ENCODE data around the gene TFCP2. TPM values are rescaled to one million over a fixed set of nuclear protein-coding genes. Genes with fewer than 3 reads are reported as not detected.

The TFCP2 gene
- total RNA-seq, 1 experiment from 2014 or later, result 27.3 TPM

DNA sequence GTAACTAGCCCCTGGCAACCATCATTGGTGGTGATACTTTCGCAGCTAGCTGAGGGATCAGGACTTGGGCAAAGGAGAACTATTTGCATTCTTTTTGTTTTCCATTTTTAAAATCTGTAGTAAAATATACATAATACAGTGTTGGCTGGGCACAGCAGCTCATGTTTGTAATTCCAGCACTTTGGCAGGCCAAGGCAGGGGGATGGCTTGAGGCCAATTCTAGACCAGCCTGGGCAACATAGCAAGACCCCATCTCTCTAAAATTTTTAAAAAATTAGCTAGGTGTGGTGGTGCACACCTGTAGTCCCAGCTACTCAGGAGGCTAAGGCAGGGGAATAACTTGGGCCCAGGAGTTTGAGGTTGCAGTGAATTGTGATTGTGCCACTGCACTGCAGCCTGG, 20.0 kb downstream of the TFCP2 start:
- no peak overlapping the region for H3K4me3 ChIP-seq (ENCODE audit: low read length)
- POLR2A ChIA-PET (ENCODE audit: unreplicated experiment), result no interaction called here
- H4K20me1 ChIP-seq (ENCODE audit: low read length), result no peaks in the 10 kb centered on the region
- no peak for DNase-seq
- H3K9ac ChIP-seq (ENCODE audit: low read length), result no peak overlapping the region
- no peaks in the 10 kb centered on the region for H3K27me3 ChIP-seq (ENCODE audit: low read length)
- CTCF ChIA-PET, result no interaction called here
- H3K9me3 ChIP-seq (ENCODE audit: low read length), result no peaks in the 10 kb centered on the region
- no peaks in the 10 kb centered on the region for H3F3A ChIP-seq (ENCODE audit: low read length, unreplicated experiment)
- no peak overlapping the region for H2AFZ ChIP-seq (ENCODE audit: low read length)
- H3K27ac ChIP-seq (ENCODE audit: low read length), result no peak overlapping the region
- H3K4me2 ChIP-seq (ENCODE audit: low read length), result no peak overlapping the region
- no peaks in the 10 kb centered on the region for H3K79me2 ChIP-seq (ENCODE audit: low read length)
- H3K9me2 ChIP-seq (replicated peaks; ENCODE audit: low read length), result no peaks in the 10 kb centered on the region
- no peak for ATAC-seq
- TF ChIP-seq, protein P1, sequence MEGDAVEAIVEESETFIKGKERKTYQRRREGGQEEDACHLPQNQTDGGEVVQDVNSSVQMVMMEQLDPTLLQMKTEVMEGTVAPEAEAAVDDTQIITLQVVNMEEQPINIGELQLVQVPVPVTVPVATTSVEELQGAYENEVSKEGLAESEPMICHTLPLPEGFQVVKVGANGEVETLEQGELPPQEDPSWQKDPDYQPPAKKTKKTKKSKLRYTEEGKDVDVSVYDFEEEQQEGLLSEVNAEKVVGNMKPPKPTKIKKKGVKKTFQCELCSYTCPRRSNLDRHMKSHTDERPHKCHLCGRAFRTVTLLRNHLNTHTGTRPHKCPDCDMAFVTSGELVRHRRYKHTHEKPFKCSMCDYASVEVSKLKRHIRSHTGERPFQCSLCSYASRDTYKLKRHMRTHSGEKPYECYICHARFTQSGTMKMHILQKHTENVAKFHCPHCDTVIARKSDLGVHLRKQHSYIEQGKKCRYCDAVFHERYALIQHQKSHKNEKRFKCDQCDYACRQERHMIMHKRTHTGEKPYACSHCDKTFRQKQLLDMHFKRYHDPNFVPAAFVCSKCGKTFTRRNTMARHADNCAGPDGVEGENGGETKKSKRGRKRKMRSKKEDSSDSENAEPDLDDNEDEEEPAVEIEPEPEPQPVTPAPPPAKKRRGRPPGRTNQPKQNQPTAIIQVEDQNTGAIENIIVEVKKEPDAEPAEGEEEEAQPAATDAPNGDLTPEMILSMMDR (conservative IDR thresholded peaks at IDR 0.05; ENCODE audit: low read depth, low read length), result no peak
- TF ChIP-seq EZH2phosphoT487 (IDR thresholded peaks at IDR 0.05; ENCODE audit: borderline replicate concordance, low read length) (no peak), EZH2 (IDR thresholded peaks at IDR 0.05; ENCODE audit: low read length, unreplicated experiment) (no peak)
- no TSS peak for BruUV-seq (replicated peaks)
- intact Hi-C loops (cut with micrococcal nuclease), result no loop called here
- H3K4me1 ChIP-seq (ENCODE audit: insufficient read depth, low read length), result no peaks in the 10 kb centered on the region
- H3K36me3 ChIP-seq (ENCODE audit: low read depth, low read length), result no peaks in the 10 kb centered on the region

DNA sequence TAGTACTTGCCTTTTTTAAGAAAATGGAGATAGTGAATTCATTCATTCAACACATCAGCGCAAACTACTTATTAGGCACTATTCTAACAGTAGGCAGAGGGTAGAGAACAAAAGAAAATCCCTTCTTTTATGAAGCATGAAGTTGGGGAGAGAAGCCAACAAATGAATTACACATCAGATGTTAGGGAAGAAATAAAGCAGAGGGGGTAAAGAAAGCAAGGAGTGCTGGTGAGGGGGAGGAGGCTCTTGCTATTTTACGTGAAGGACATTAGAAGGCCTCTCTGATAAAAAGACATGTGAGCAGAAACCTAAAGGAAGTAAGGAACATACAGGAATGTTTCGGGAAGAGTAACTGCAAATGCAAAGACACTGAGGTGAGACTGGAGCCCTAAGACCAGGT, 22.2 kb downstream of the TFCP2 start:
- Histone ChIP-seq H3K9me3 (ENCODE audit: low read length) (no peaks in the 10 kb centered on the region), H3K9me2 (replicated peaks; ENCODE audit: low read length) (no peaks in the 10 kb centered on the region), H3K36me3 (ENCODE audit: low read depth, low read length) (no peaks in the 10 kb centered on the region), H2AFZ (ENCODE audit: low read length) (no peak overlapping the region), H3K27me3 (ENCODE audit: low read length) (no peaks in the 10 kb centered on the region), H3K4me3 (ENCODE audit: low read length) (no peak overlapping the region), H3K9ac (ENCODE audit: low read length) (no peak overlapping the region), H4K20me1 (ENCODE audit: low read length) (no peaks in the 10 kb centered on the region), H3K4me1 (ENCODE audit: insufficient read depth, low read length) (no peaks in the 10 kb centered on the region), H3K79me2 (ENCODE audit: low read length) (no peaks in the 10 kb centered on the region), H3F3A (ENCODE audit: low read length, unreplicated experiment) (no peaks in the 10 kb centered on the region), H3K27ac (ENCODE audit: low read length) (no peak overlapping the region), H3K4me2 (ENCODE audit: low read length) (no peak overlapping the region)
- CTCF ChIA-PET, result no interaction called here
- no TSS peak for BruUV-seq (replicated peaks)
- intact Hi-C loops (cut with micrococcal nuclease), result no loop called here
- TF ChIP-seq, protein P1 (conservative IDR thresholded peaks at IDR 0.05; ENCODE audit: low read depth, low read length), result no peak
- TF ChIP-seq EZH2 (IDR thresholded peaks at IDR 0.05; ENCODE audit: low read length, unreplicated experiment) (no peak), EZH2phosphoT487 (IDR thresholded peaks at IDR 0.05; ENCODE audit: borderline replicate concordance, low read length) (no peak)
- DNase-seq (no peak), ATAC-seq (no peak)
- POLR2A ChIA-PET (ENCODE audit: unreplicated experiment), result no interaction called here

DNA sequence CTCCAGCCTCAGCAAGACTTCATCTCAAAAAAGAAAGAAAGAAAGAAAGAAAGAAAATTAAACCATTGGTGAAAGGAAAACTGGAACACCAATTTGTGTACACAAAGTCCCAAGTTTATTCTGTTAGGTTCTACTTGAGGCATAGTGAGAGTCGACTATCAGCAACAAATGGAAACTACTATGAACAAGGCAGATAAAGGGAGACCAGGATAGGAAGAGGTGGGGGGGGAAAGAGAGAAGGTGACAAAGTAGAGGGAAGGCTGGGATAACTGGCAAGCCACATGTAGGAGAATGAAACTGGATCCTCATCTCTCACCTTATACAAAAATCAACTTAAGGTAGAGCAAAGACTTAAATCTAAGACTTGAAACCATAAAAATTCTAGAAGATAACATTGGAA, 25.6 kb downstream of the TFCP2 start:
- DNase-seq (no peak), ATAC-seq (no peak)
- Histone ChIP-seq H3K4me3 (ENCODE audit: low read length) (no peak overlapping the region), H3K27me3 (ENCODE audit: low read length) (no peaks in the 10 kb centered on the region), H3K27ac (ENCODE audit: low read length) (no peak overlapping the region), H3K4me1 (ENCODE audit: insufficient read depth, low read length) (no peaks in the 10 kb centered on the region), H3K4me2 (ENCODE audit: low read length) (no peak overlapping the region), H4K20me1 (ENCODE audit: low read length) (no peaks in the 10 kb centered on the region), H3F3A (ENCODE audit: low read length, unreplicated experiment) (no peaks in the 10 kb centered on the region), H3K9ac (ENCODE audit: low read length) (no peak overlapping the region), H3K36me3 (ENCODE audit: low read depth, low read length) (no peaks in the 10 kb centered on the region), H2AFZ (ENCODE audit: low read length) (no peak overlapping the region), H3K9me2 (replicated peaks; ENCODE audit: low read length) (no peaks in the 10 kb centered on the region), H3K79me2 (ENCODE audit: low read length) (no peaks in the 10 kb centered on the region), H3K9me3 (ENCODE audit: low read length) (no peaks in the 10 kb centered on the region)
- POLR2A ChIA-PET (ENCODE audit: unreplicated experiment), result no interaction called here
- CTCF ChIA-PET, result no interaction called here
- TF ChIP-seq, protein P1 (conservative IDR thresholded peaks at IDR 0.05; ENCODE audit: low read depth, low read length), result no peak
- TF ChIP-seq EZH2 (IDR thresholded peaks at IDR 0.05; ENCODE audit: low read length, unreplicated experiment) (no peak), EZH2phosphoT487 (IDR thresholded peaks at IDR 0.05; ENCODE audit: borderline replicate concordance, low read length) (no peak)
- BruUV-seq (replicated peaks), result no TSS peak
- intact Hi-C loops (cut with micrococcal nuclease), result no loop called here
